Vagina (tissue), 2 donors: ENCODE measurements around the gene SLTM.

Source experiments
- CTCF ChIP-seq, 3 experiments: fragments of 450-650 bp in 2 of 3; fragments of 200-600 bp in 1 of 3; sonication (generic) in 1 of 3; IDR thresholded peaks; one replicate each; pipeline ENCODE4 v1.5.1; 2017 to 2019; ENCODE audit warnings: antibody characterized with exemption in 3 of 3, mild to moderate bottlenecking in 2 of 3, moderate library complexity in 2 of 3
- POLR2A ChIP-seq, 2 donors: fragments of 450-650 bp; IDR thresholded peaks; one replicate each; pipeline ENCODE4 v1.6.1; 2017; ENCODE audit warnings: antibody characterized with exemption in 2 of 2, mild to moderate bottlenecking in 2 of 2, moderate library complexity in 2 of 2
- POLR2AphosphoS5 ChIP-seq, 2 donors: sonication (generic); formaldehyde crosslinking; IDR thresholded peaks; one replicate each; pipeline ENCODE4 v1.9.0; 2017; ENCODE audit warnings: antibody characterized with exemption in 2 of 2, mild to moderate bottlenecking in 2 of 2, low read depth in 1 of 2; ENCODE audit not compliant: insufficient read depth in 1 of 2

- TF ChIP-seq CTCF (IDR thresholded peaks at IDR 0.05) (no peak), POLR2AphosphoS5 (IDR thresholded peaks at IDR 0.05; ENCODE audit: insufficient read depth in 1 of 2, low read depth in 1 of 2) (no peak), POLR2A (IDR thresholded peaks at IDR 0.05) (no peak)
Observed at GRCh38 chr15:58934521-58934920, 1.0 kb upstream of the SLTM start.
